HUES64 (cell line): Measurements from ENCODE around the gene CLEC4A.
"Not testable (repeated sequence)": the region's sequence is repeated elsewhere in the genome, so short reads cannot be mapped to it uniquely, and the experiment has no call there.

Experiments used
- H3K27ac ChIP-seq: 2 replicates; pipeline ENCODE4 v1.7.0; 2013; ENCODE audit warnings: low read depth, low read length, inconsistent platforms
- H3K27me3 ChIP-seq: 2 replicates; pipeline ENCODE4 v1.6.1; 2013; ENCODE audit warnings: mild to moderate bottlenecking, low read length; ENCODE audit not compliant: insufficient read depth
- H3K36me3 ChIP-seq: 2 replicates; pipeline ENCODE4 v1.6.1; 2013; ENCODE audit warnings: mild to moderate bottlenecking, low read length; ENCODE audit not compliant: insufficient read depth
- H3K4me1 ChIP-seq: 2 replicates; pipeline ENCODE4 v1.6.1; 2013; ENCODE audit warnings: mild to moderate bottlenecking, low read length, moderate library complexity; ENCODE audit not compliant: insufficient read depth
- H3K4me3 ChIP-seq: 2 replicates; pipeline ENCODE4 v1.5.1; 2013; ENCODE audit warnings: mild to moderate bottlenecking, low read length, moderate library complexity
- H3K9ac ChIP-seq: 2 replicates; pipeline ENCODE4 v1.6.1; 2013; ENCODE audit warnings: mild to moderate bottlenecking, low read depth, low read length
- H3K9me3 ChIP-seq: 2 replicates; pipeline ENCODE4 v1.6.1; 2013; ENCODE audit warnings: low read depth, low read length; ENCODE audit not compliant: insufficient read depth
- WGBS: fragments of 150-250, 120-280 bp; methylation state at CpG from one replicate; pipeline ENCODE4 v1.1.7; 2013; ENCODE audit warnings: missing lambda C conversion rate; 5-methylcytosine and 5-hydroxymethylcytosine counted together

The CLEC4A gene

GRCh38 chr12:8181271-8181670, 57.9 kb downstream of the CLEC4A start:
- not testable (repeated sequence) for H3K27ac ChIP-seq, H3K4me3 ChIP-seq, H3K9me3 ChIP-seq, H3K4me1 ChIP-seq, H3K36me3 ChIP-seq, H3K9ac ChIP-seq, H3K27me3 ChIP-seq

- not testable (repeated sequence) for H3K9me3 ChIP-seq, H3K36me3 ChIP-seq, H3K9ac ChIP-seq, H3K4me1 ChIP-seq, H3K27me3 ChIP-seq, H3K27ac ChIP-seq, H3K4me3 ChIP-seq
- WGBS: 91% methylated on average over 4 of the region's 7 CpGs
Measured at GRCh38 chr12:8182923-8183322, 59.5 kb downstream of the CLEC4A start.

GRCh38 chr12:8183346-8183745, 59.9 kb downstream of the CLEC4A start:
- H3K4me1 ChIP-seq, H3K9ac ChIP-seq, H3K27ac ChIP-seq, H3K27me3 ChIP-seq, H3K9me3 ChIP-seq, H3K4me3 ChIP-seq, H3K36me3 ChIP-seq: not testable (repeated sequence)
- WGBS: 95% methylated on average over 20 of the region's 23 CpGs

GRCh38 chr12:8184206-8184605, 60.8 kb downstream of the CLEC4A start:
- not testable (repeated sequence) for H3K27me3 ChIP-seq, H3K36me3 ChIP-seq, H3K4me3 ChIP-seq, H3K9ac ChIP-seq, H3K27ac ChIP-seq, H3K9me3 ChIP-seq, H3K4me1 ChIP-seq
- 98% methylated on average over 18 of the region's 28 CpGs for WGBS

GRCh38 chr12:8188088-8188487, 64.7 kb downstream of the CLEC4A start:
- not testable (repeated sequence) for H3K4me3 ChIP-seq, H3K27ac ChIP-seq, H3K9ac ChIP-seq, H3K27me3 ChIP-seq, H3K4me1 ChIP-seq, H3K36me3 ChIP-seq, H3K9me3 ChIP-seq
- 86% methylated on average over 2 of the region's 2 CpGs for WGBS
